T1000 (cell line): ENCODE results near the gene UFSP2.

Experiments
- DNase-seq: peaks from one replicate; lab custom pipeline; 2025; ENCODE audit warnings: mixed read lengths; lab: John Stamatoyannopoulos, UW

Gene UFSP2, protein sequence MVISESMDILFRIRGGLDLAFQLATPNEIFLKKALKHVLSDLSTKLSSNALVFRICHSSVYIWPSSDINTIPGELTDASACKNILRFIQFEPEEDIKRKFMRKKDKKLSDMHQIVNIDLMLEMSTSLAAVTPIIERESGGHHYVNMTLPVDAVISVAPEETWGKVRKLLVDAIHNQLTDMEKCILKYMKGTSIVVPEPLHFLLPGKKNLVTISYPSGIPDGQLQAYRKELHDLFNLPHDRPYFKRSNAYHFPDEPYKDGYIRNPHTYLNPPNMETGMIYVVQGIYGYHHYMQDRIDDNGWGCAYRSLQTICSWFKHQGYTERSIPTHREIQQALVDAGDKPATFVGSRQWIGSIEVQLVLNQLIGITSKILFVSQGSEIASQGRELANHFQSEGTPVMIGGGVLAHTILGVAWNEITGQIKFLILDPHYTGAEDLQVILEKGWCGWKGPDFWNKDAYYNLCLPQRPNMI

GRCh38 chr4:185425647-185426352, at the start of gene UFSP2:
UFSP2 (minus strand) TSS chr4:185425964; CDS start chr4:185425868, 96 bp downstream.
- peak; percentile 52 for DNase-seq

GRCh38 chr4:185473247-185473646, 47.5 kb upstream of the UFSP2 start:
- no peak for DNase-seq

GRCh38 chr4:185472103-185472542, 46.4 kb upstream of the UFSP2 start:
- DNase-seq = no peak

- DNase-seq = peak; percentile 40
These were observed 45.7 kb upstream of the UFSP2 start, which contains the start of gene CCDC110 for GRCh38 chr4:185471235-185472102. CCDC110 (minus strand) TSS chr4:185471733; CDS start chr4:185471683, 50 bp downstream.

GRCh38 chr4:185470501-185471195, 44.9 kb upstream of the UFSP2 start:
- no peak for DNase-seq

GRCh38 chr4:185469580-185470154, 43.9 kb upstream of the UFSP2 start:
- DNase-seq = no peak

DNA sequence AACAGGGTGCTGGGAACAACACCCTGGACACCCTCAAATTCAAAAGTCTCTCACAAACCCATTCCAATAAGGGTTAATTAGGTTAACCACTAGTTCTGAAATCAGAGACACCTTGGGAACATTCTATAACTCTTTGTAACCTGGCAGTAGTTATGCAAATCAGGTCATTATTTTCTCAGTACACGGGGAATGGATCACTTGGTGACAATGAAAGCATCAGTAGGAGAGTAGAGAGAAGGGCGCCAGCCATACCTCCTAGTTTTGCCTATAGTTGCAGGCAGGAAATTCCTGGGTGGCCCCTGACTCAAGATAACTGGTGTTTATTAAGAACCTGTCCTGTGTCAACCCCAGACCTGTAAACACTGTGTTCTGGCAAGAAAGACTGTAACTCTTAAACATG, 43.2 kb upstream of the UFSP2 start:
- DNase-seq = no peak

GRCh38 chr4:185467991-185468390, 42.2 kb upstream of the UFSP2 start:
- DNase-seq = no peak

DNA sequence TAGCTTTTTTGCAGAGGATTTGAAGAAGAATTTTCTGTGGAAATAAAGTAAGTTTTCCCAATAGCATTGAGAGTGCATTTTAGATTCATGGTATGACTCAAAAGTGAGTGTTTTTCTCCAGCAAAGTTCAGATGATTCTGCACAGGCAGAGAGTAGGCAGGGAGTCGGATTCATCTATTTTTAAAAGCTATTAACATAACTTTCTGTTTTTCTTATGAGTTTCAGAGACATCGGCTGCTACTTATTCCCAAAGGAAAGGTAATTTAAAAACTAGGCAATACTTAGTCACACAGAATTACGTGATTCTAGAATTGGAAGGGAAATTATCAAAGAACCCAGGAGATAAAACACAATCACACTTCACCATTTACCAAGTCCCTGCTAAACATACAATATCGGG, 41.3 kb upstream of the UFSP2 start:
- DNase-seq = no peak

GRCh38 chr4:185465707-185466106, 39.9 kb upstream of the UFSP2 start:
- DNase-seq = no peak

DNA sequence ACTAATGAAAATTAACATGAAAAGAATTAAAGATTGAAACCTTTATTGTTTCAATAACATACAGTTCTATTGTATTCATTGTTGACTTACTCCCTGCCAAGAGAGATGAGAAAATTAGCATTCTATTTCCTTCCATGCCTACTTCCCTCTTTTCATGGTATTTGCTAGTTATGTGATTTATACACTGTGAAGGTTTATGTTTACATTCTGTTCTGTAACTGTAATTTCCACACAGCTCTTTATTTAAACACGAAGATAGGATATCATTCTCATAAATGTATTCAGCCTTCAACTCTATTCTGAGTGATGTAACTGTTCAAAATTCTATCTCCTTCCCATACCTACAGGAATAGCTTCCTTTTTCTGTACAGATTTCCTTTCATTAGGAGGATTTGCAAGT, 39.1 kb upstream of the UFSP2 start:
- DNase-seq = no peak

DNA sequence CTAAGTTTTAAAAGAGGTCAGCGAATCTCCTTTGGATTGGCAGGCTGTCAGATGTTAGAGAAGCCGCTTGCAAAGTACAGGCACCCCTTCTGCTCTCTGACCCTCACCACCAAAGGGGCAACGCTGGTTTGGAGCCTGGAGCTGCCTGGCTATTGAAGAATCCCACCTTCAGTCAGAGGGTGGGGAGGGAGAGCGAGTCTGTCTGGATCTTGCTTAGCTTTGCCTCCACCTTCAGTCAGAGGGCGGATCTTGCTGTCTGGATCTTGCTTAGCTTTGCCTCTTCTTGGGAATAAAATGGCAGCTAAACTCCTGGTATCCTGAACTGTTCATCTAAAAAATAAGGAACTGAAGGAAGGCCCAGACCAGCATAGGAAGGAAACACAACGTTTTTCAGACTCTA, 38.4 kb upstream of the UFSP2 start:
- DNase-seq = no peak

DNA sequence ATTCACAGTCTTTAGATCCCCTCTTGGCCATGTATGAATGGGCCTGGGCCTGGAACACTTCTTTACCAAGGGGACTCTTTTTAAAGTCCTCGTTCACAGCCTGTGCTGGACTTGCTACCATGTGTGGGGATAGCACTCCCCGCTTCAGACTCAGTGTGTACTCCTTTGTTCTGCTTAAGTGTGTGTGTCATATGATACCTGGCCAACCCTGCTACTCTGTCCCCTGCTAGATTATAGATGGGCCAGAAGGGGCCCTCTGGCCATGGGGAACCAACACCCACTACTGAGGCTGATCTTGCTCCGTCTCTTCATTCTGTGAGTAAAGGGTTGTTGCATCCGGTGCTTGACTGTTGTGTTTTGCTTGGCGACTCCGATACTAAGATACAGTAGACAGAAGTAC, 37.8 kb upstream of the UFSP2 start:
- DNase-seq = no peak

- no peak for DNase-seq
These were observed 35.8 kb upstream of the UFSP2 start for GRCh38 chr4:185461565-185461964.

DNA sequence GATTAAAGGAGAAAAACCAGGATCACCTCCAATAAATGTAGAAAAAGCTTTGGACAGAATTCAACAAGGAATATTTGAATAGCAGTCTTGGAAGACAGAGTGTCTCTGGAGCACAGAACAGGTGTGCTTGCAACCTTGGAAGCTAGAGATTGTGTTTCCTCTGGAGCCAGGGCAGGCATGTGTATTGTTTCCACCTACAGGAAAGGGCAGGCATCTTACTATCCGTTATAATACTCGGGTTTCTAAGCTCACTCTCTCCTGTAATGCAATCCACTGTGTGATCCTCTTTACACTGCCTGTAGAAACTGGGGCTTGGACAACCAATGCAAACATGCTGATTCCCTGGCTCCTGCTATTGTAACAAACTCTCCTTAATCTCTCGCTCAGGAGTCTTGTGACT, 31.4 kb upstream of the UFSP2 start:
- no peak for DNase-seq

- DNase-seq = no peak
These were observed 30.4 kb upstream of the UFSP2 start for GRCh38 chr4:185456131-185456530.

GRCh38 chr4:185445209-185445608, 19.4 kb upstream of the UFSP2 start:
- no peak for DNase-seq

DNA sequence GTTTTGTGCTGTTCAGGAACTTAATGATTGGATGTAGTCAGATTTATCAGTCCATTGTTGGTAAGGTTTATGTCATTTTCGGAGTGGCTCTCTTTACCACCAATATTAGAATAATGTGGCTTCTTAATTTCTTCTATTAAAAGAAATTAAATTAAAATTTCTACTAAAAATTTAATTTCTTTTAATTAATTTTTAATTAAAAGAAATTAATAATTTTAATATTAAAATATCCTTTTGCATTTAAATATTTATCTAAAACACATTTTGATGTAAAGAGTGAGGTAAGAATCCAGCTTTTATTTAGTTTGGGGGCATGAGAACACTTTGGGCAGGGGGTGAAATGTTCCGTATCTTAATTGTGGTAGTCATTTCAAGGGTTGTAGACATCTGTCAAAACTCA, 15.7 kb upstream of the UFSP2 start:
- DNase-seq = no peak

DNA sequence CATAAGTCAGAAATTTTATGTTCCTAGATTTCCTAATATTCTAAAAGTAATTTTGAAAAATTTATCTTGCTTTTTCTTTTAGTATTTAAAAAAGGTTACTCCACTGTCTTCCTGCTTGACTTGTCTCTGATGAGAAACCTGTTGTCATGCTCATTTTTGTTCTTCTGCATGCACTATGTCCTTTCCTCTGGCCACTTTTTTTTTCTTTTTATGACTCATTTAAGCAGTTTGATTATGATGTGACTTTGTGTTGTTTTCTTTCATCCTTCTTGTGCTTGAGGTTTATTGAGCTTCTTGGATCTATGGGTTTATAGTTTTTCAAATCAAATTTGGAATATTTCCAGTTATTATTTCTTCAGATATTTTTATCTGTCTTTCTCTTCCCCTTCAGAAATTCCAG, 12.0 kb upstream of the UFSP2 start:
- DNase-seq = no peak

DNA sequence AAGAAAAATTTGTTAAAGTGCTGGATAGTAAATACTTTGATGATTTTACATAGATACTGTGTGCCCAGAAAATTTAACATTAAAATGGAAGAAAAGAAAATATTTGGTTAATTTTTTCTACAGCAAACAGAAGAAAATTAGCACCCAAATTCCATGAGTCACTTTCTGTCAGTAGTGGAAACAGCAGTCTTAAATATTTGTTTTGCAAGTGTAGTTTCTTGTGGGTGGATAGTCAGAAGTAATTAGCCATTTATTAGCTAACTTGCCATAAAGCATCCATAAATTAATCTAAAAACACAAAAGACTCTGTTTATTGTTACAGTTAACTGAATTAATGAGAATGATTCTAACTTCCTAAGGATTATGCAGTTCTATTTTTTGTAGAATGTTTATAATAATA, 9.7 kb upstream of the UFSP2 start:
- DNase-seq = no peak

DNA sequence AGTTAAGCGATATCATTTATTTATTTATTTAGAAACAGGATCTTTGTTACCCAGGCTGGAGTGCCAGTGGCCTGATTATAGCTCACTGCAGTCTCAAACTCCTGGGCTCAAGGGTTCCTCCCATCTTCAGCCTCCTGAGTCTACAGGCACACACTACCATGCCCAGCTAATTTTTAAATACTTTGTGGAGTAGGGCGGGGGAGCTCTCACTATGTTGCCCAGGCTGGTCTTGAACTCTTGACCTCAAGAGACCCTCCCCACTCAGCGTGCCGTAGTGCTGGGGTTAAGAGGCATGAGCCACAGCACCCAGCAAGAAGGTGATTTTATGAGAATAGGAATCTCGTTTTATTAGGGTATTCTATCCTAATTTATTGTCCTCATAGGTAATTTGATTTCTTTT, 3.9 kb upstream of the UFSP2 start:
- DNase-seq = no peak
